NCI-H2081 (cell line): Measurements from ENCODE around the gene RRAS.

Experiments
- DNase-seq, 2 experiments: peaks; one replicate each; lab custom pipeline; 2025; lab: John Stamatoyannopoulos, UW

Gene RRAS

GRCh38 chr19:49640113-49640898, at the start of gene RRAS:
TSS of gene RRAS (minus strand) at chr19:49640143. CDS start at chr19:49640098, 45 bp downstream.
- peak; percentile 99 for DNase-seq

GRCh38 chr19:49689133-49690078, 49.5 kb upstream of the RRAS start, which contains the start of gene ADM5:
TSS of gene ADM5 (plus strand) at chr19:49689594. CDS start at chr19:49689838, 244 bp downstream.
- peak; percentile 70 to 77 for DNase-seq

DNA sequence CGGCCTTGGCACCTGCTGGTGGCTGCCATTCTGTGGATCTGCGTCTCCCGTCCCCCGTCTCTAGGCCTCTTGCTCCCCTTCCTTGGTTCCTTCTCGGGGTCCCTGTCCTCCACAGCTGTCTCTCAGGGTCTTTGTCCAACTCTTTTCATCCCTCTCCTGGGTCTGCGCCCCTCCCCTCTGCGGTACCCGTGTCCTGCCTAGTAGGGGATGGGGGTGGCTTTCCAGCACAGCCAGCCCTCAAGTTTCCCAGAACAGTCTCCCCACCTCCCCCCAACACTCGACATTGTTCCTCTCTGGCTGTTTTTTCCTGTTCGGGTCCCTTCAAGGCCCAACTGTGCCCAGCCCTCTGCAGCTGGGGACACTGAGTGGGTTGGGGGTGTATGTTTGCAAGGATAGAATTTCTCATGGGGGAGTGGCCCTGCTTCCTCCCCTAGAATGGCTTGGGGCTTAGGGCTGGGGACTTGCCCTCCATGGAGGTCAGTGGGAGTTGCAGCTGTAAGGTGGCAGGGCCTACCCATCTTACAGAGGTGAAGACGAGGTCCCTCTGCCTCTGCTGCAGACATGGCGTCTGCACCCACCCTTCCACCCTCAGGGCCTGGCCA, 48.7 kb upstream of the RRAS start:
- DNase-seq, result no peak

GRCh38 chr19:49687566-49688316, 47.8 kb upstream of the RRAS start:
- DNase-seq, result no peak

GRCh38 chr19:49687150-49687549, 47.2 kb upstream of the RRAS start:
- no peak for DNase-seq

DNA sequence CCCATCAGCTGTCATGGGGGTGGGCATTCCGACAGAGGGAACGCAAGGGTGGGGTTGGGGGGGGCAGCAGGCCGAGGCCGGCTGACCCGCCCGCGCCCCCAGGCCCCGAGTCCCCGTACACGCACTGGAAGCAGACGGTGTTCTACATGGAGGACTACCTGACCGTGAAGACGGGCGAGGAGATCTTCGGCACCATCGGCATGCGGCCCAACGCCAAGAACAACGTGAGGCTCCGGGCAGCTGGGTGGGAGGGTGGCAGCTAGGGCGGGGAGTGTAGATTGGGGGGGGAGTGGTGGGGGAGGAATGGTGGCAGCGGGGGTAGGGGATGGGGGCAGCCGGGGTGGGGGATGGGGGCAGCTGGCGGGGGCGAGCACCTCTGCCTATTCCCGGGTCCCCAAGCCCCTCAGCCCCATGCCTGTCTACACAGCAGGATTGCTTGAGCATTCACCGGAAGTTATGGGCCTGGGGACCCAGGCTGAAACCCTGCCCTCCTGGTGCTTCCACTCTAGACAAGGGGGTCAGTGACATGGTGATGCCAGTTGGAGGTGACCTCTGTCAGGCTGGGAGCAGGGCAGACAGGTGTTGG, 46.7 kb upstream of the RRAS start:
- DNase-seq, result no peak

DNA sequence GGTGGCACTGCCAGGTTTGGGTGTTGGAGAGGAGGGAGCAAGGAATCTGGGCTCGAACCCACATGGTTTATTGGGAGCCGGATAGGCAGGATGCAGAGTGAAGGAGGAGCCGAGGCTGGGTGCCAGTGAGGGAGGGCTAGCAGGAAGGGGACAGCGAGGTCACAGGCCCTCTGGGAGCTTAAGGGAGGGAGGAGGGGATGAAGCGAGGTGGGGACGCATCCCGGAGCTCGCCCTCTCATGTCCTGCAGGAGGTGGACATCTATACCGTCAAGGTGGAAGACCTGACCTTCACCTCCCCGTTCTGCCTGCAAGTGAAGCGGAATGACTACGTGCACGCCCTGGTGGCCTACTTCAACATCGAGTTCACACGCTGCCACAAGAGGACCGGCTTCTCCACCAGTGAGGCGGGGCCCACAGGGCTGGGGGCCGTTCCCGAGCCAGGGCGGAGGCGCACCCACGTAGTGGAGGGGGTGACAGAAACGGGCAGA, 45.9 kb upstream of the RRAS start:
- DNase-seq, result no peak

- no peak for DNase-seq
Measured at GRCh38 chr19:49684983-49685553, 45.1 kb upstream of the RRAS start.

- no peak for DNase-seq
Measured at GRCh38 chr19:49684251-49684982, 44.5 kb upstream of the RRAS start.

- no peak for DNase-seq
Measured at GRCh38 chr19:49683814-49684250, 43.9 kb upstream of the RRAS start.

GRCh38 chr19:49682274-49682673, 42.3 kb upstream of the RRAS start:
- DNase-seq, result no peak

DNA sequence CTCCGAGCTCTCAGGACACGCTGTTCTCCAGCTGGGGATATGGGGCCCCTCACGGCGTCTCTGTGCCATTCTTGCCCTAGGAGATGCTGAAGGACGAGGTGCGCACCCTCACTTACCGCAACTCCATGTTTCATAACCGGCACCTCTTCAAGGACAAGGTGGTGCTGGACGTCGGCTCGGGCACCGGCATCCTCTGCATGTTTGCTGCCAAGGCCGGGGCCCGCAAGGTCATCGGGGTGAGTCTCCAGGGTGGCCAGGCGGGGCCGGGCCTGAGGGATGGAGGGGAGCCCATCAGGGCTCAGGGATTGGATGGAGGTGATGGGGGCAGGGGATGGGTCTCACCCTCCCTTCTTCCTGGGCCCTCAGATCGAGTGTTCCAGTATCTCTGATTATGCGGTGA, 41.9 kb upstream of the RRAS start:
- DNase-seq, result no peak

DNA sequence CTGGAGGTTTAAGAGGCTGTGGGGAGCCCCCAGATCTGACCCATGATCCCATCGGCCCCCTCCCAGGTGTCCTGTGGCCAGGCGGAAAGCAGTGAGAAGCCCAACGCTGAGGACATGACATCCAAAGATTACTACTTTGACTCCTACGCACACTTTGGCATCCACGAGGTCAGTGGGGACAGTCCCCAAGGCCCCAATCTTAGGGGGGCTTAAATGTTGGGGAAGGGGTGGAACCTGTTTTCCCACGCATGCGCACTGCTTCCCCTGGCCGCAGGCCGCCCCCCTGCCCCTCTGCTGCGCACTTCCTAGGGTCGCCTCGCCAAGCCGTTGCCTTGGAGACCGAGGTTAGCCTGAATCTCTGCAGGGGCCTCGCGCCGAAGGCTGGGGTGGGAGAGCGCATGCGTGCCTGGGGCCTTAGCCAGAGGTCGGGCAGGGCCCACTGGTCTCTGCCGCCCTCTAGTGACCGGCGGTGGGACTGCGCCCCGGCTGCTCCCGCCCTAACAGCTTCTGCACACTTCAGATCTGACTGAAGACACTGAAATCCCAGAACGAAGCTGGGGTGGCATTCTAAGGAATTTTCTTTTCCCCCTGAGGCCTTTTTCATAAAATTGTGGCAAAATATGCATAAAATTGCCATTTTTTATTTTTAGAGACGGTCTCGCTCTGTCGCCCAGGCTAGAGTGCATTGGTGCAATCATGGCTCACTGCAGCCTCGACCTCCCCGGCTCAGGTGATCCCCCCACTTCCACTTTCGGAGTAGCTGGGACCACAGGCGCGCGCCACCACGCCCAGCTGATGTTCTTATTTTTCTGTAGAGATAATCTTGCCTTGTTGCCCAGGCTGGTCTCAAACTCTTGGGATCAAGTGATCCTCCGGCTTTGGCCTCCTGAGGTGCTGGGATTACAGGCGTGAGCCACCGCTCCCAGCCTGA, 40.7 kb upstream of the RRAS start:
- peak; percentile 83 to 93 for DNase-seq

GRCh38 chr19:49679771-49680413, 39.9 kb upstream of the RRAS start:
- DNase-seq, result no peak

GRCh38 chr19:49678985-49679770, 39.2 kb upstream of the RRAS start:
- DNase-seq, result peak in 1 of 2 experiments; percentile 27

DNA sequence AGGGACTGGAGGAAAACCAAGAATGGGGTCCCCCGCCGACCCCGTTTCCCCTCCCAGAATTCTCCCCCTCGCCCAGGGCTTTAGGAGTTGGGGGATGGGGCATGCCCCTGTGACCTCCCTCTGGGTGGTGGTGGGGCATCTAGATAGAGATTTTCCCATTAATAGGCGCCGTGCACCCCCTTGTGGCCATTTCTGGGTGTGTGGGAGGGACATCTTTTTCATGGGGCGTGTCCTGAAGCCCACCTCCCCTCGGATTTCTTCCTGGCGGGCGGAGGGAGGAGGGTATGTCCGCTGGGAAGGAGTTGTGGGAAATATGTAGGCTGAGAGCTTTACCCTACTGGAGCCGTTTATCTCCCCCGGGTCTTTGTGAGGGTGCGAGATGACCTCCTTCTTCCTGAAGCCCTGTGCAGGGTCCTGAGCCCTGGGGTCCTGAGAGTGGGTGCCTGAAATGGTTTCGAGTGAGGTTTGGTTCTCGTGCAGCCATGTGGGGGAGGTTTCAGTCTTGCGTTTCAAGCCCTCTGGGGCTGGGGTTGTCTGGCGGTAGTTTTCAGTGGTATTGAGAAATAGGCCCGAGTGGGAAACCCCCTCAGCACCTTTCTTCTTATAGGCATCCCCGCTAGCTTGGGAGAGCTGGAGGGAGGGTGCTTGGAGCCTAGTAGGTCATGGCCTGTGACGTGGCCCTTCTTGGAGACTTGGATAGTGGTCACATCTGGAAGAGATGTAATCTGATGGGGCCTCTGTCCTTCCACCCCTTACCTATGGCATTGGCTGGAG, 38.1 kb upstream of the RRAS start:
- peak; percentile 53 to 64 for DNase-seq
